Kidney epithelial cell (primary cell): Measurements from ENCODE around the gene UBE2D3. TPM values are rescaled to one million over a fixed set of nuclear protein-coding genes. Genes with fewer than 3 reads are reported as not detected.

Source experiments
- DNase-seq: peaks from one replicate; pipeline ENCODE4 v3.0.0-alpha.2; 2010; ENCODE audit warnings: low read depth
- H3K27me3 ChIP-seq: 2 replicates; pipeline ENCODE4 v1.6.0; 2011; ENCODE audit warnings: low read length; ENCODE audit not compliant: control insufficient read depth, insufficient read depth
- H3K36me3 ChIP-seq: 2 replicates; pipeline ENCODE4 v1.5.1; 2011; ENCODE audit warnings: low read length; ENCODE audit not compliant: control insufficient read depth, insufficient read depth
- H3K4me3 ChIP-seq: 2 replicates; pipeline ENCODE4 v1.5.1; 2011; ENCODE audit warnings: low read depth, mild to moderate bottlenecking, control low read depth, low read length
- CTCF ChIP-seq: IDR thresholded peaks from 2 replicates; pipeline ENCODE4 v1.5.1; 2011; ENCODE audit warnings: mild to moderate bottlenecking, moderate library complexity, low read length, control low read depth, inconsistent platforms; ENCODE audit not compliant: insufficient read depth, poor library complexity, severe bottlenecking
- total RNA-seq: library from RNA; depleted of rRNA; stranded (reverse); fragments of >200 nt; gene quantifications from 2 replicates; pipeline ENCODE4 v1.2.3, GENCODE V29; 2015

The UBE2D3 gene
- total RNA-seq, 1 donor from 2014 or later = 376 TPM

DNA sequence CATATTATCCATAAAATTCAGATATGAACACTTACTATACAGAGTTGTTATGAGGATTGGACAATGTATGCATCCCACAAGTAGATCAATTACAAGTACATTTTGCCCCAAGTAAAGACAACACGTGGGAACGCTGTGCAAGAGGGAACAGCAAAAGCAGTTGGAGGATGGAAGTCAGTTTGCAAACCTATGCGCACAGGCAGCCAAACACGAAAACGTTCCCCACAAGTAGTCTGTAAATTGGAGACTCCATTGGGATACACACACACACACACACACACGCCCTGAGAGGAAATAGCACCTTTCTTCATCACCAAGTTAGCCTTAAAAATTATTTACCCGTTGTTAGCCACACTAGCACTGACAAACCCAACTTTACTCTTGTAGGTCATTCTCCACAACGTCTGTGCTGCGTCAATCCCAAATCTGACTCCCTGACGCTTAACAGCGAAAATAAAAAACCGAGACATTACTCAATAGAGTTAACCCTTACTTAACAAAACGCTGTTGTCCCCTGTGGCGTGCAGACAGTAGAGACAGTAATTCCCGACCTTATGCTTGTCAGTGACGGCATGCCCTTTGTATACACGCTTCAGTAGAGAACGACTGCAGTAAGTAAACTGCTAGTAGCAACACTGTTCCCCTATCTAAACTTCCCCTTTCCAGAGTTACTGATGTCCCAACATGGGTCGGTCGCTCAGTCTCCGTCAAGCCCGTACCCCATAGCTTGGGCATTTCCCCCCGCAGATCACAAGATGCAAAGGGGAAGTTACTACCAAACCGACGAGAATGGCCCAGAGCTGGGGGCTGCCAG is 67.3 kb downstream of the UBE2D3 start:
- no peak for DNase-seq
- Histone ChIP-seq H3K27me3 (no peaks in the 10 kb centered on the region), H3K4me3 (peak overlapping the region; percentile 82), H3K36me3 (no peaks in the 10 kb centered on the region)
- TF ChIP-seq CTCF = no peak

DNA sequence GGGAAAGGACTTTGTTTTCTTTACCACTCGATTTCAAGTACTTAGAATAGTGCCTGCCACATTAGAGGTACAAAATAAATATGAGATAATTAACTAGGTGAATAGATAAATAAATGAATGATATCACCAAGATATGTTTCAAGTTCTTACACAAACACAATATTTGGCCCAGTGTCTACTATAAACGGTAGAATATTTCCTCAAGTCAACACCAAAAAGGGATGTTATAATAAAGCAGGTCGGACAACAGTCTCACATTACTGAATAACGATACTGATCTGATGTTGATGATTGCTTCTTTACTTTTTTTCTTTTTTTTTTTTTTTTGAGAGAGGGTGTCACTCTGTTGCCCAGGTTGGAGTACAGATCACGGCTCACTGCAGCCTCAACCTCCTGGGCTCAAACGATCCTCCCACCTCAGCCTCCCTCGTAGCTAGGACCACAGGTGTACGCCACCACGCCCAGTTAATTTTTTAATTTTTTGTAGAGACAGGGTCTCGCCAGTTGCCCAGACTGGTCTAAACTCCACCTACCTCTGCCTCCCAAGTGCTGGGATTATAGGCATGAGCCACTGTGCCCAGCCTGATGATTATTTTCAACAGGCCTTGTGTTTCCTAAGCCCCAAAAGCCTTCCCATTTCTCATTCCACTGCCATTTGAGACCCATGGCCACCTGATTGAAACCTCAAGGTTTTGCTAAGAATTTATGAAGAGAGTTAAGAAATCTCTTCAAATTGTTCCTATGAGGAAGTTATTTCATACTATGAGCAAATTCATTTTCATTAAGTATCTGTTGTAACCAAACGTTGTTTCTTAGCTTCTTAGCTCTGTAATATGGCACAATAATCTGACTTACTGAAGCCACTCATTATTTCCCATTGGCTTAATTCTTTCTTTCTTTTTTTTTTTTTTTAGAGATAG is 68.8 kb downstream of the UBE2D3 start:
- no peak for DNase-seq
- H3K27me3 ChIP-seq = no peaks in the 10 kb centered on the region
- TF ChIP-seq CTCF = no peak
- no peak overlapping the region for H3K4me3 ChIP-seq
- no peaks in the 10 kb centered on the region for H3K36me3 ChIP-seq

DNA sequence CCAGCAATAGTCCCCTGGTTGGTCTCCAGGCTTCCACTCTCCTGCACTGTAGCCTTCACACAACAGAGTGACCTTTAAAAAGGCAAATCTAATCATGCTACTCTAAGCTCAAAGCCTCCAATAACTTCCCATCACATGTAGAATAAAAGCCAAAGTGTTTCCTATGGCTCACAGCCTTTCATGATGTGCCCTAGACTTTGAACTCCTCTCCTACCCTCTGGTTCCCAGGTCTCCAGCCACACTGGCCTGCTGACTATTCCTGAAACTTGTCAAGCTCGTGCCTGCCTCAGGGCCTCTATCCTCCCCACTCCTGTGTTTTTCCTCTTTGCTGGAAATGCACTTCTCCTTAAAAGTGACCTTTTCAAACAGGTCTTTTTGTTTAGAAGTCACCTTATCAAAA is 69.7 kb downstream of the UBE2D3 start:
- no peak overlapping the region for H3K4me3 ChIP-seq

GRCh38 chr4:102754044-102754443 is 73.3 kb downstream of the UBE2D3 start:
- no peak for DNase-seq
- no peaks in the 10 kb centered on the region for H3K27me3 ChIP-seq
- no peaks in the 10 kb centered on the region for H3K36me3 ChIP-seq
- H3K4me3 ChIP-seq = no peak overlapping the region
- TF ChIP-seq CTCF = no peak

More for the DNA sequence above, 69.7 kb downstream of the UBE2D3 start:
- H3K27me3 ChIP-seq = no peaks in the 10 kb centered on the region
- no peak for TF ChIP-seq CTCF
- H3K36me3 ChIP-seq = no peaks in the 10 kb centered on the region
- no peak for DNase-seq

DNA sequence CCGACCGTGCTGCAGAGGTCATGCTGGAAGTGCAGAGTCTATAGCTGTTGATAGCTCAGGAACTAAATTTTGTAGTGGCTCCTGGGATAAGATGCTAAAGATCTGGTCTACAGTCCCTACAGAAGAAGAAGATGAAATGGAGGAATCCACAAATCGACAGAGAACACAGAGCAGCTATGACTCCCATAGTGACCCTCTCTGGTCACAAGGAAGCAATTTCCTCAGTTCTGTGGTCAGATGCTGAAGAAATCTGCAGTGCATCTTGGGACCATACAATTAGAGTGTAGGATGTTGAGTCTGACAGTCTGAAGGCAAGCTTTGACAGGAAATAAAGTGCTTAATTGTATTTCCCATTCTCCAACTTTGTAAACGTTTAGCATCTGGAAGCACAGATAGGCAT is 75.4 kb downstream of the UBE2D3 start:
- no peak for TF ChIP-seq CTCF
- no peaks in the 10 kb centered on the region for H3K36me3 ChIP-seq
- H3K27me3 ChIP-seq = no peaks in the 10 kb centered on the region
- no peak for DNase-seq
- no peak overlapping the region for H3K4me3 ChIP-seq

Other genes starting within 250 kb of the UBE2D3 start
- gene MANBA, start 66.6 kb downstream of the UBE2D3 start, total RNA-seq = 14.7 and 20.5 TPM in 2 replicates
- 26.2 and 30.4 TPM in 2 replicates for gene CISD2, start 41.4 kb upstream of the UBE2D3 start, total RNA-seq
- gene SLC9B1, start 192.2 kb upstream of the UBE2D3 start, total RNA-seq = 0.21 and 4.2 TPM in 2 replicates
- 11.8 and 19.4 TPM in 2 replicates for gene SLC9B2, start 249.2 kb upstream of the UBE2D3 start, total RNA-seq